HG03457 (cell line): ENCODE results near the gene NDUFA8.

Experiments used
- ATAC-seq: cut with Tn5 transposase; IDR thresholded peaks from one replicate; pipeline ENCODE4 v1.9.1; 2021; ENCODE audit warnings: moderate number of reproducible peaks; ENCODE audit not compliant: unreplicated experiment

NDUFA8 gene

DNA sequence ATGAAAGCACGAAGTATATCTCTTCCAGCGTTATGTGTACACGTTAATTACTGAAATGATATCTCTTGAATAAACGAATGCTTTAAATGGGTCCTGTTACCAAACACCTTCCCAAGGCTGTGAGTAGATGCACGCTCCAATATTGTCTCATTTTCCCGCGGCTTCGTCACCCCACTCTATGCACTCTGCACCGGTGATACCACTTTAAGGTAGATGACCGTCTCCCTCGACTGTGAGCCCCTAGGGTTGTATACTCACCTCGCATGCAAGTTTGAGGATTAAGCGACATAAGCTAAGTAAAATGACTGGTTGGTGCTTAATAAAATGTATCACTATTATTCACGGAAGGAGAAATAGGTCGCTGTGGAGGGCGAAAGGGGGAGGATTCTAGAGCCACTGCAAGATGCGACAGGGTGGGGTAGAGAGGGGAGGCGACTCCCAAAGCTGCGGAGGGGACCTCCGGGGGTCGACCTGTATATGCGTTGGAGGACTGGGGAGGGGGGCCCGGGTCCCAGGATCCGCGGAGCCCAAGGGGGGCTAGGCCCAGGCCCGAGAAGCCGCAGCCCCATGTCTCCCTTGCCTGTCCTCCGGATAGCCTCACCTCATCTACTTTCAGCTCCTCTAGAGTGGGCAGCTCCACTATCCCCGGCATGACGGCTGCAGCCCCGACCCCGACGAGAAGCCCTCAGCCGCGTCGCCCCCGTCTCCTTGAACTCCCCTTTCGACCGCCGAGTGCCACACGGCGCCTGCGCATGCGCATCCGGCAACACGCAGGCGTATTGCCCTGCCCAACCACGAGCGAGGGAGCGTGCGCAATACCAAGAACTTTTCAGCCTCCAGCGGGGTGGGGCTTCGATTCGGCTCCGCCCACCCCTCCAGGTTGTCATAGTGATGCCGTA, at the start of gene NDUFA8, which contains the start of gene MORN5:
NDUFA8 (minus strand) TSS at position 754 of the 899 bp plus-strand sequence; CDS start at position 652, 102 bp downstream.
MORN5 (plus strand) TSS at position 883 of the 899 bp plus-strand sequence. CDS start 65 bp downstream, outside the sequence.
- ATAC-seq: peak; percentile 80

DNA sequence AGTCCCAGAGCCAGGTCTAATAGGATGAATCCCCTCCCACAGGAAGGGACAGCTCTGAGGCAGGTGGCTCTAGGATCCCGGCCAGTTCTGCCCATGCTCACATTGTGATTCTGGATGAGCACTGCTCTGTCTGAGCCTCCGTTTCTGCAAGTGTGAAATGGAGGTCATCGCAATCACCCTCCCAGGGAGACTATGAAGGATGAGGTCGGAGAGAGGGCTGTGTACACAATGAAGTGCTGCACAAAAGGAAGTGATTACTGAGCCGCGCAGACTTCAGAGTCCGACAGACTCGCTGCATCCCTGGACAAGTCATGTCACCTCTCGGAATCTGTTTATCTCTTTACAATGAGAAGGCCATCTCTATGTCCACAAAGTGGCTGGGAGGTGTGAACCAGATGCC, 47.5 kb upstream of the NDUFA8 start:
- ATAC-seq: no peak

DNA sequence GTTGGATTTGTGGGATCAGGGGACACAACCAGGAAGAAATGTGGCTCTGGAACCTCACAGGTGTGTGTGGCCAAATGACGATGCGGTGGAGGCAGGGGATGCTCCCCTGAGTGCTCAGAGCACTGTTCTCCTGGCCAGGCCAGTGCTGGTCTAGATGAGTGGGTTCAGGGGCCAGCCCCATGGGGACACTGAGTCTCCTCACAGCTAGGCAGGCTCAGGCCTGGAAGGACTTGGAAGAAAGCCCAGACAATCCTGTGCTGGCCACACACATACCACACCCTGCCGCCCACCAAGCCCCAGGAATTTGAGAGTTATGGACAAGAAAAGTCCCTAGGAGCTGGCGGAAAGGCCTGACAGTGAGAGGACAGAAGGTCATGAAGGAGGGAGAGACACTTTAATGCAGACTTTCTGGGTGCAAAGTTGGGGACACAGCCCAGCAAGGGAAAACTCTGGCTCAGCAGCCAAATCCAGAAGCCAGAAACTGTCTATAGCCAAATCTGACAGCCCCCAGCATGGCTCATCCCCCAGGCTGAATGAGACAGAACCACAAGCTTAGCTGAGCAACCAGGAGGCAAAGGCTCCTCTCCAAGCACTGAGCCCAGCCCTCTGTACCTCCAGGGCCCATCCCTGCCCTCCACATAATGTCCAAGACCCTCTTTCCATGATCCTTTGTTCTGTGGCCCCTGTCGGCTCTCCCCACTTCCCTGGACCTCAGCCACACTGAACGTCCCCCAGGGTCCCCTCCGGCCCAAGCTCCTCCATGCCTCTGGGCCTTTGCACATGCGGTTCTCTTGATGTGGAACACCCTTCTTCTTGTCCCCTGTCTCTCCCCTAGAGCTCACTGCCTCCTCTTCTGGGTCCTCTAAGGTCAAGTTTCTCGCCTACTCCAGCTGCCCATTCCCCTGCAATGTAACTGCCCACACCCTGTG, 46.8 kb upstream of the NDUFA8 start:
- ATAC-seq: no peak

- ATAC-seq: no peak
Observed at GRCh38 chr9:122205176-122205575, 45.6 kb upstream of the NDUFA8 start.

- no peak for ATAC-seq
Observed at GRCh38 chr9:122204491-122204890, 44.9 kb upstream of the NDUFA8 start.

- ATAC-seq: no peak
Observed at GRCh38 chr9:122204055-122204454, 44.5 kb upstream of the NDUFA8 start.

DNA sequence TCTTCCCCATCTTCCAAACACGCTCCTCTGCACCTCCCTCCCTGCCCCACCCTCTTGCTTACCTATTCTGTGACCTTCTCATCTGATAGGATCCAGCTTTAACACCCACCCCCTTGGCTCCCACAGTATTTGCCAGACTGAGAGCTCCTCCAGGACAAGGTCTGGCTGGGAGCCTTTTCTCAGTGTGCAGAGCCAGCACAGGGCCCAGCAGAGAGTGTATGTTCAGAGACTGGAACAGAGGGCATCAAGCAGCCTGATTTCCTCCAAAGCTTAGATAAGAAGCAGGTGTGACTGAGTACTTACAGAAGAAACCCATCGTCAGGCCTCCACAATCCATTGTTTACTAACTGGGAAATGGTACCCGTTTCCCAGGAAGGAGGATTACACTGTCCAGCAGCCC, 42.5 kb upstream of the NDUFA8 start:
- no peak for ATAC-seq

GRCh38 chr9:122201641-122202040, 42.1 kb upstream of the NDUFA8 start:
- no peak for ATAC-seq

- no peak for ATAC-seq
Observed at GRCh38 chr9:122200960-122201595, 41.5 kb upstream of the NDUFA8 start.

DNA sequence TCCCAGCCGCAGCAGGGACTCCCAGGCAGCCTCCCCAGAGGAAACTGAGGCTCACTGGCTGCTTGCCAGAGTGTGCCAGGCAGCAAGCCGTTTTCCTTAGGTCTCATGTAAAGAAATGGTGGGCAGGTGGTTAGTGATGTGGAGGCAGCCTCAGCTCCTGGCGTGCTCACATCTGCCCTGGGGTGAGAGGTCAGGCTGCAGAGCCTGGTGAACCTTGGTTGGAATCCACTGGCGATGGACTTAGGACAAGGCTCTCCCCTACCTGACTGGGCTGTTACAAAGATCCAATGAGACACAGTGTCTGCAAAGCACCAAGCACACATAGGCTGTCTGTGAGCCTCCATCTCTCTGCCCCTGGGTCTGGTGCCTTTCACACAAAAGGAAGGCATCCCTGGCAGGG, 38.3 kb upstream of the NDUFA8 start:
- no peak for ATAC-seq

GRCh38 chr9:122197426-122197825, 37.8 kb upstream of the NDUFA8 start:
- ATAC-seq: no peak

- no peak for ATAC-seq
Observed at GRCh38 chr9:122195875-122196274, 36.3 kb upstream of the NDUFA8 start.

DNA sequence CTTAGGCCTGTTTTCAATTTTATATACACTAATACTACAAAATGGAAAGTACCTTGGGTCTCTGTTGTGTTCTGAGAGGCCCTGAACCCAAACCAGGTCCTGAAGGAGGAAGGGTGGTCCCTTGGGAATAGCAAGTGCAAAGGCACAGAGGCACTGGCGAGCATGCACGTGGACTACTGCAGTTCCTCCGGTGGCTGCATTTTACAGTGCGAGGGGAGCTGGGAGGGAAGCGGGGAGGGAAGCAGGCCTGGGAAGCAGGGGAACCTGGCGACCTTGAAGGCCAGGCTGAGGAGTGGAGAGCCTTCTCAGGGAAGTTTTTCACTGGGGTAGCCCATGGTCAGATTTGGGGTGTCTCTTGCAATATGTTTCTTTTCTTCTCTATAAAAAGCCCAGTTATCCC, 34.1 kb upstream of the NDUFA8 start:
- ATAC-seq: no peak

- ATAC-seq: no peak
Observed at GRCh38 chr9:122192914-122193525, 33.4 kb upstream of the NDUFA8 start.

- ATAC-seq: no peak
Observed at GRCh38 chr9:122192261-122192875, 32.8 kb upstream of the NDUFA8 start.

DNA sequence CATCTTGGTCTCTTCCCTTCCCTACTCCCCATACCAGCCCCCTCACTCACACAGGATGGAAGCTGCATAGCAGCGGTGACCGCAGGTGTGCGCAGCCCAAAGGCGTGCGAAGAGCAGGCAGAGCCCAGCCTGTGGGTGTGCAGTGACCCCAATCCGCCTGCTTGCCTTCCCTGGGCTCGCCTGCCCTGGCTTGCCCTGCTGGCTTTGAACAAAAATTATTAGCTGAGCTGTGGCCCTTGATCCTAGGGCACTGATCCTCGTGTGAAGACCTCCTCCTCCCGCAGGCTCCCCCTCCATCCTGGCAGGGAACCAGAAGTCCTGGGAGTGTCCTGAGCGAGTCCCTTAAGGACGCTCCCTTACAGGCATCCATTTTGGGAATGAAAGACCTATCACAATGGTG, 32.0 kb upstream of the NDUFA8 start:
- no peak for ATAC-seq

DNA sequence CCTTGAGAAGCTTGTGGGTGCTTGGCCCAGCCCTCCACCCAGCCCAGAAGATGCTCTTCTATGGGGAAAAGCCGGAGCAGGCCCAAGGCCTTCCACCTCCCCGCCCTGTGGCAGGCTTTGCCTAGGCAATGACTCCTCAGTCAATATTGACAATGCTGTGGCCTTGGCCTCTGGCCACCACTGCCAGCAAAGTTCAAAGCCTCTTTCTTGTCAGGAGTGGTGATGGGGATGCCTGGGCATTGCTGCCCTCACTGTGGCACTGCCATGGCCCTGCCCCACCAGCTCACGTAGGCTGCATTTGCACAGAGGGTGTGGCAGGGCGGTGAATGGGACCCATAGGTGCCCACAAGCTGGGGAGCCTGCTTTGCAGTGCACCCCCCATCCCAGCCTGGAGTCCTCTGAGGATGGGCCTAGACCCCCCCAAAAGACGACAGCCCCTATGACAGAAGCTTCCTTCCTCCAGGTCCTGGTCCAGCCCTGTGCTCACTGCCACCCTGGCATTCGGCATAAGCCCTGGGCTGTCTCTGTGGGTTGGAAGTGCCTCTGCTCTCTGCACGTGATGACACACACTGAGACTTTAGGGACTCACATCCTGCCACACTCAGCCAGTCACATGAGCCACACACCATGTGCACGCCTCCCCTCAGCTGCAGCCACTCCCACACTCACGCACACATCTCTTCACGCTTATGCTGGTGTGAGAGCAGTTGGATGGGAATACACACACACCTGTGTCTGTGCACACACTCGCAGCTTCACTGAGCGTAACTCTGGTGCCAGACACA, 31.2 kb upstream of the NDUFA8 start:
- no peak for ATAC-seq

GRCh38 chr9:122188369-122188768, 28.8 kb upstream of the NDUFA8 start:
- no peak for ATAC-seq

DNA sequence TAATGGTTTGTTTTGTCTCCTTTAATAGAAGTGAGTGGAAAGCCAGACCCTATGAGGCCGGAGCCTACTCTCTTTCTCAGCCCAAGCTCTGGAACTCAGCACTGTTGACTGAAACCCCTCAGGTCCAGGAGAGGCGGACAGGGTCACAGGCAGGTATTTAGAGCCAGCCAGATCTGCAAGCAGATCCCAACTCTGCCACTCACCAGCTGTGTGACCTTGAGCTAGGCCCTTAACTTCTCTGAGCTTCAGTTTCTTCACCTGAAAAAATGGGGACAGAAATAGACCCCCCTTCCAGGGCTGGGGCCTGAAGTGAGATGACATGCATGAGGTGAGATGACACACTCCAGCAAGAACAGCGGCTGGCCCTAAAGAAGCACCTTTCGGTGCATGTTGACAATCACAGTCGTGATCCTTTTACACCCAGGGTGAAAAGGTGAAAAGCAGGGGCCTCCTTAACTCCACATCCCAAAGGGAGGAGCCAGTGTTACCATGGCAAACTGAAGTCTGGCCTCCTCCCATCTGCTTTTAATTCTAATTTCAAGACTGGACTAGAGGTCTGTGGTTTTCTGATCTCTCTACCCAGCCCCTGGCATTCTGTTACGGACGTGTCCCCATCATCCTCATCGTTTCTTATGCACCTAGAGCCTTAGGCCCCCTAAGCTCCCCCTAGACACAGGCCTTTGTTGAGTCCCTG, 27.3 kb upstream of the NDUFA8 start:
- ATAC-seq: no peak
